MM.1S (cell line): ENCODE results near the gene SLC27A4.
"Not testable (repeated sequence)": the region's sequence is repeated elsewhere in the genome, so short reads cannot be mapped to it uniquely, and the experiment has no call there.

Experiments used
- DNase-seq: peaks from one replicate; pipeline ENCODE4 v3.0.0-alpha.2; 2015
- H2AFZ ChIP-seq: fragments of 300-600 bp; sonication (generic); 2 replicates; pipeline ENCODE4 v1.6.0; 2016; ENCODE audit warnings: antibody characterized with exemption, low read length
- H3F3A ChIP-seq: fragments of 300-600 bp; sonication (generic); 2 replicates; pipeline ENCODE4 v1.6.1; 2016; ENCODE audit warnings: mild to moderate bottlenecking, antibody characterized with exemption, low read length, moderate library complexity, mixed read lengths; ENCODE audit not compliant: insufficient read depth
- H3K27ac ChIP-seq: fragments of 300-600 bp; sonication (generic); 2 replicates; pipeline ENCODE4 v1.5.1; 2016; ENCODE audit warnings: mild to moderate bottlenecking, low read length
- H3K27me3 ChIP-seq: fragments of 300-600 bp; sonication (generic); replicated peaks from 2 replicates; pipeline ENCODE4 v1.6.0; 2016; ENCODE audit warnings: low read length; ENCODE audit not compliant: insufficient read depth
- H3K36me3 ChIP-seq: fragments of 300-600 bp; sonication (generic); replicated peaks from 2 replicates; pipeline ENCODE4 v1.6.1; 2016; ENCODE audit warnings: mild to moderate bottlenecking, low read length, mixed read lengths; ENCODE audit not compliant: insufficient read depth
- H3K4me1 ChIP-seq: fragments of 300-600 bp; sonication (generic); 2 replicates; pipeline ENCODE4 v1.6.1; 2016; ENCODE audit warnings: low read length, mixed read lengths
- H3K4me2 ChIP-seq: fragments of 300-600 bp; sonication (generic); 2 replicates; pipeline ENCODE4 v1.6.0; 2016; ENCODE audit warnings: low read depth, low read length
- H3K4me3 ChIP-seq: fragments of 300-600 bp; sonication (generic); 2 replicates; pipeline ENCODE4 v1.5.1; 2016; ENCODE audit warnings: low read length, mixed read lengths
- H3K79me2 ChIP-seq: fragments of 300-600 bp; sonication (generic); 2 replicates; pipeline ENCODE4 v1.6.1; 2016; ENCODE audit warnings: mixed run types, low read length, mixed read lengths
- H3K9ac ChIP-seq: fragments of 300-600 bp; sonication (generic); 2 replicates; pipeline ENCODE4 v1.6.1; 2016; ENCODE audit warnings: low read length, mixed read lengths
- H3K9me2 ChIP-seq: fragments of 300-600 bp; sonication (generic); replicated peaks from 2 replicates; pipeline ENCODE4 v1.6.1; 2016; ENCODE audit warnings: mild to moderate bottlenecking, low read length, mixed read lengths; ENCODE audit not compliant: insufficient read depth
- H3K9me3 ChIP-seq: fragments of 300-600 bp; sonication (generic); replicated peaks from 2 replicates; pipeline ENCODE4 v1.6.1; 2016; ENCODE audit warnings: mild to moderate bottlenecking, low read length, mixed read lengths; ENCODE audit not compliant: insufficient read depth
- H4K20me1 ChIP-seq: fragments of 300-600 bp; sonication (generic); 2 replicates; pipeline ENCODE4 v1.6.1; 2016; ENCODE audit warnings: mild to moderate bottlenecking, low read length, moderate library complexity, mixed read lengths; ENCODE audit not compliant: insufficient read depth
- CTCF ChIP-seq: fragments of 300-600 bp; sonication (generic); IDR thresholded peaks from 2 replicates; pipeline ENCODE4 v1.5.1; 2016; ENCODE audit warnings: antibody characterized with exemption, low read length, mixed read lengths
- EZH2 ChIP-seq: fragments of 300-600 bp; sonication (generic); optimal IDR thresholded peaks from 2 replicates; pipeline ENCODE3; 2017; ENCODE audit warnings: low read depth, mild to moderate bottlenecking, antibody characterized with exemption, low read length, mixed read lengths
- EZH2phosphoT487 ChIP-seq: fragments of 300-600 bp; sonication (generic); IDR thresholded peaks from 2 replicates; pipeline ENCODE4 v1.6.1; 2018; ENCODE audit warnings: antibody characterized with exemption, low read length

Gene SLC27A4

GRCh38 chr9:128337936-128338335, 2.4 kb upstream of the SLC27A4 start:
- H3K9me2 ChIP-seq: no peaks in the 10 kb centered on the region
- H3K79me2 ChIP-seq: peaks cover 5% of the 10 kb centered on the region; the same call in 1 of the 2 replicates
- no peak overlapping the region for H2AFZ ChIP-seq
- H3K36me3 ChIP-seq: no peaks in the 10 kb centered on the region
- H3K27ac ChIP-seq: no peak overlapping the region
- TF ChIP-seq CTCF: no peak
- no peak for TF ChIP-seq EZH2phosphoT487
- TF ChIP-seq EZH2: no peak
- no peaks in the 10 kb centered on the region for H3K27me3 ChIP-seq
- no peak for DNase-seq
- no peaks in the 10 kb centered on the region for H3K4me1 ChIP-seq
- no peak overlapping the region for H3K4me3 ChIP-seq
- peaks cover 23% of the 10 kb centered on the region for H3F3A ChIP-seq
- H3K4me2 ChIP-seq: no peak overlapping the region
- no peak overlapping the region for H3K9ac ChIP-seq
- H3K9me3 ChIP-seq: no peaks in the 10 kb centered on the region
- H4K20me1 ChIP-seq: no peaks in the 10 kb centered on the region

GRCh38 chr9:128338852-128339614, 1.3 kb upstream of the SLC27A4 start:
- not testable (repeated sequence) for H3K9me3 ChIP-seq, H3K9ac ChIP-seq, H3K4me3 ChIP-seq, H3K79me2 ChIP-seq, H3K36me3 ChIP-seq, H4K20me1 ChIP-seq, H3K27me3 ChIP-seq, H3K4me1 ChIP-seq, H3K9me2 ChIP-seq, DNase-seq
- Histone ChIP-seq H3K4me2 (peak overlapping the region; percentile 42; the same call in 1 of the 2 replicates), H3F3A (peaks cover 23% of the 10 kb centered on the region), H2AFZ (peak overlapping the region; percentile 91; the same call in 1 of the 2 replicates), H3K27ac (peak overlapping the region; percentile 69; the same call in 1 of the 2 replicates)

GRCh38 chr9:128340691-128341434, 536 bp downstream of the SLC27A4 start:
- H3K4me3 ChIP-seq: peak overlapping the region; percentile 92
- no peaks in the 10 kb centered on the region for H3K9me2 ChIP-seq
- H3F3A ChIP-seq: peaks cover 23% of the 10 kb centered on the region
- H3K4me2 ChIP-seq: peak overlapping the region; percentile 90
- TF ChIP-seq EZH2phosphoT487 (no peak), CTCF (no peak)
- H3K4me1 ChIP-seq: no peaks in the 10 kb centered on the region
- no peaks in the 10 kb centered on the region for H3K36me3 ChIP-seq
- H3K79me2 ChIP-seq: peaks cover 5% of the 10 kb centered on the region; the same call in 1 of the 2 replicates
- H3K9me3 ChIP-seq: no peaks in the 10 kb centered on the region
- peak; percentile 8 for DNase-seq
- H3K9ac ChIP-seq: peak overlapping the region; percentile 68
- H4K20me1 ChIP-seq: no peaks in the 10 kb centered on the region
- peak overlapping the region; percentile 66 for H2AFZ ChIP-seq
- no peaks in the 10 kb centered on the region for H3K27me3 ChIP-seq
- H3K27ac ChIP-seq: peak overlapping the region; percentile 37; the same call in 1 of the 2 replicates
